K562 (cell line): ENCODE measurements around the gene RABL6. TPM values are rescaled to one million over a fixed set of nuclear protein-coding genes. Genes with fewer than 3 reads are reported as not detected.

ENCODE experiments used
- FUS ChIP-seq: fragments of 200-400 bp; formaldehyde crosslinking; optimal IDR thresholded peaks from 2 replicates; pipeline ENCODE3; 2017; ENCODE audit warnings: low read depth, low read length
- GATA2 ChIP-seq: sonication (generic); formaldehyde crosslinking; IDR thresholded peaks from 2 replicates; pipeline ENCODE4 v1.4.0; 2020; ENCODE audit warnings: mild to moderate bottlenecking, missing genetic modification reagents
- IRF9 ChIP-seq: fragments of 450-650 bp; IDR thresholded peaks from 2 replicates; pipeline ENCODE4 v1.6.1; 2016; ENCODE audit warnings: missing biosample characterization, missing genetic modification characterization
- JUN ChIP-seq, 2 experiments: sonication (generic) in 1 of 2; formaldehyde crosslinking in 1 of 2; IDR thresholded peaks; 2 replicates each; pipeline versions ENCODE4 v1.6.1 to v1.8.0; 2012 to 2022; ENCODE audit warnings: borderline replicate concordance in 2 of 2, mild to moderate bottlenecking in 2 of 2, improper control_type of control experiment in 1 of 2, low read depth in 1 of 2, low read length in 1 of 2, missing genetic modification reagents in 1 of 2
- L3MBTL2 ChIP-seq: fragments of 450-650 bp; IDR thresholded peaks from 2 replicates; pipeline ENCODE4 v1.6.1; 2016; ENCODE audit warnings: mild to moderate bottlenecking, moderate library complexity
- MEF2A ChIP-seq: IDR thresholded peaks from 2 replicates; pipeline ENCODE4 v1.6.1; 2011; ENCODE audit warnings: low read depth, mild to moderate bottlenecking, low read length, moderate library complexity; ENCODE audit not compliant: control insufficient read depth
- PHB2 ChIP-seq: fragments of 450-650 bp; IDR thresholded peaks from 2 replicates; pipeline ENCODE4 v1.6.1; 2017; ENCODE audit warnings: low read depth
- SIN3B ChIP-seq: fragments of 450-650 bp; IDR thresholded peaks from 2 replicates; pipeline ENCODE4 v1.6.1; 2017; ENCODE audit warnings: low read depth, mild to moderate bottlenecking, moderate library complexity
- ZMIZ1 ChIP-seq, 2 experiments: fragments of 150-350 bp in 1 of 2; IDR thresholded peaks; 2 replicates each; pipeline ENCODE4 v1.6.1; 2012 to 2016; ENCODE audit warnings: low read depth in 2 of 2, low read length in 2 of 2, mild to moderate bottlenecking in 1 of 2, moderate library complexity in 1 of 2
- ZNF592 ChIP-seq: fragments of 450-650 bp; IDR thresholded peaks from 2 replicates; pipeline ENCODE4 v1.6.1; 2017; ENCODE audit warnings: antibody characterized with exemption, mild to moderate bottlenecking
- polyA plus RNA-seq, 8 experiments: library from polyadenylated mRNA; depleted of rRNA in 4 of 8; stranded (reverse) in 5 of 8; unstranded in 3 of 8; fragments of >200 nt; fragmentation: Nextera tagmentation in 2 of 8; fragmentation: Illumina TruSeq in 1 of 8; extraction: Ambion mirVana in 2 of 8; extraction: Trizol in 1 of 8; gene quantifications; 2 replicates each; pipeline versions ENCODE4 v1.2.1 to v1.2.3, GENCODE V29; 2011 to 2014; ENCODE audit warnings: inconsistent platforms in 1 of 8, missing spikeins in 1 of 8
- total RNA-seq, 7 experiments: library from RNA; depleted of rRNA in 6 of 7; stranded (reverse); fragments of >200 nt in 6 of 7; fragmentation: Illumina TruSeq in 2 of 7; extraction: Trizol in 2 of 7; gene quantifications; 2 replicates each; pipeline versions ENCODE4 v1.2.1 to v1.2.3, GENCODE V29; 2011 to 2021; ENCODE audit warnings: low replicate concordance in 1 of 7

RABL6 gene
- total and polyA plus RNA-seq, 9 of the 15 experiments (the other 6 are each of a cell fraction or from before 2014, with no cell fraction given) = 5.6 to 181 (median 84.5) TPM

GRCh38 chr9:136807281-136808074 lies at the start of gene RABL6 (continued):
- TF ChIP-seq IRF9 (tag) (no peak), ZNF592 (peak; percentile 73), MEF2A (no peak), PHB2 (no peak), JUN (IDR thresholded peaks at IDR 0.05; ENCODE audit: borderline replicate concordance, low read depth, low read length) (no peak), JUN (CRISPR knock-in tag; IDR thresholded peaks at IDR 0.05; ENCODE audit: borderline replicate concordance) (no peak), SIN3B (peak; percentile 75), FUS (no peak), ZMIZ1 (IDR thresholded peaks at IDR 0.05; ENCODE audit: low read depth in 2 of 2, low read length in 2 of 2) (no peak), L3MBTL2 (peak; percentile 90), GATA2 (CRISPR knock-in tag) (no peak)
